ENCODE measurements around the gene TRMT10B.

- no peak for TF ChIP-seq POLR2AphosphoS5 (IDR thresholded peaks at IDR 0.05)
- TF ChIP-seq POLR2A (IDR thresholded peaks at IDR 0.05), result no peak
- TF ChIP-seq CTCF (IDR thresholded peaks at IDR 0.05), result no peak
Observed at GRCh38 chr9:37788332-37788731, 34.7 kb downstream of the TRMT10B start.
